Endothelial cell (in vitro differentiated cells): ENCODE results near the gene CXorf58. TPM values are rescaled to one million over a fixed set of nuclear protein-coding genes. Genes with fewer than 3 reads are reported as not detected.
"Not testable (repeated sequence)": the region's sequence is repeated elsewhere in the genome, so short reads cannot be mapped to it uniquely, and the experiment has no call there.

Experiments used
- DNase-seq: peaks from one replicate; pipeline ENCODE4 v3.0.0; 2021; ENCODE audit warnings: low spot score
- H3K27ac Mint-ChIP-seq: one replicate; pipeline ENCODE4 v1.8.0; 2021; ENCODE audit warnings: mixed read lengths, inconsistent platforms; ENCODE audit not compliant: unreplicated experiment
- H3K27me3 Mint-ChIP-seq: one replicate; pipeline ENCODE4 v1.8.0; 2021; ENCODE audit warnings: mild to moderate bottlenecking, moderate library complexity, mixed read lengths, inconsistent platforms; ENCODE audit not compliant: unreplicated experiment
- H3K36me3 Mint-ChIP-seq: one replicate; pipeline ENCODE4 v1.8.0; 2021; ENCODE audit warnings: mild to moderate bottlenecking, low read depth, mixed read lengths, inconsistent platforms; ENCODE audit not compliant: unreplicated experiment
- H3K4me1 Mint-ChIP-seq: one replicate; pipeline ENCODE4 v1.8.0; 2021; ENCODE audit warnings: mild to moderate bottlenecking, mixed read lengths, inconsistent platforms; ENCODE audit not compliant: unreplicated experiment
- H3K4me3 Mint-ChIP-seq: one replicate; pipeline ENCODE4 v1.8.0; 2021; ENCODE audit warnings: mild to moderate bottlenecking, mixed read lengths, inconsistent platforms; ENCODE audit not compliant: unreplicated experiment
- H3K9me3 Mint-ChIP-seq: one replicate; pipeline ENCODE4 v1.8.0; 2021; ENCODE audit warnings: mixed read lengths, inconsistent platforms; ENCODE audit not compliant: unreplicated experiment
- CTCF ChIP-seq: fragments of 200-600 bp; sonication (generic); IDR thresholded peaks from one replicate; pipeline ENCODE4 v1.5.0; 2021; ENCODE audit warnings: antibody characterized with exemption; ENCODE audit not compliant: unreplicated experiment
- total RNA-seq: library from RNA; stranded (reverse); fragmentation: NEBNext Ultra II Directional; extraction: Animal tissue kit (Norgen Biotek cat#: 25700); gene quantifications from one replicate; pipeline ENCODE4 v1.2.1, GENCODE V29; 2021; ENCODE audit not compliant: unreplicated experiment

The CXorf58 gene
- total RNA-seq, 1 donor from 2014 or later: not detected

GRCh38 chrX:23952984-23953907 is 45.4 kb downstream of the CXorf58 start:
- Mint-ChIP-seq H3K36me3 (no peaks in the 10 kb centered on the region), H3K4me1 (no peaks in the 10 kb centered on the region), H3K27ac (peak overlapping the region; percentile 21), H3K4me3 (no peak overlapping the region), H3K9me3 (no peaks in the 10 kb centered on the region), H3K27me3 (no peaks in the 10 kb centered on the region)
- DNase-seq: peak; percentile 3
- no peak for TF ChIP-seq CTCF

- H3K4me3 Mint-ChIP-seq: no peak overlapping the region
- TF ChIP-seq CTCF: no peak
- no peak overlapping the region for H3K27ac Mint-ChIP-seq
- DNase-seq: no peak
- H3K4me1 Mint-ChIP-seq: no peaks in the 10 kb centered on the region
- no peaks in the 10 kb centered on the region for H3K9me3 Mint-ChIP-seq
- no peaks in the 10 kb centered on the region for H3K27me3 Mint-ChIP-seq
- H3K36me3 Mint-ChIP-seq: no peaks in the 10 kb centered on the region
These were observed 46.1 kb downstream of the CXorf58 start for GRCh38 chrX:23953908-23954269.

GRCh38 chrX:23954396-23954795 is 46.6 kb downstream of the CXorf58 start:
- TF ChIP-seq CTCF: no peak
- no peak for DNase-seq
- Mint-ChIP-seq H3K27ac (no peak overlapping the region), H3K27me3 (no peaks in the 10 kb centered on the region), H3K36me3 (no peaks in the 10 kb centered on the region), H3K9me3 (no peaks in the 10 kb centered on the region), H3K4me1 (no peaks in the 10 kb centered on the region), H3K4me3 (no peak overlapping the region)

GRCh38 chrX:23959781-23960180 is 52.0 kb downstream of the CXorf58 start:
- H3K4me3 Mint-ChIP-seq: no peak overlapping the region
- no peaks in the 10 kb centered on the region for H3K36me3 Mint-ChIP-seq
- no peaks in the 10 kb centered on the region for H3K9me3 Mint-ChIP-seq
- no peaks in the 10 kb centered on the region for H3K27me3 Mint-ChIP-seq
- no peak for DNase-seq
- TF ChIP-seq CTCF: no peak
- no peaks in the 10 kb centered on the region for H3K4me1 Mint-ChIP-seq
- no peak overlapping the region for H3K27ac Mint-ChIP-seq

- H3K9me3 Mint-ChIP-seq: no peaks in the 10 kb centered on the region
- no peak for TF ChIP-seq CTCF
- no peak overlapping the region for H3K27ac Mint-ChIP-seq
- no peak for DNase-seq
- H3K4me3 Mint-ChIP-seq: no peak overlapping the region
- no peaks in the 10 kb centered on the region for H3K4me1 Mint-ChIP-seq
- H3K36me3 Mint-ChIP-seq: no peaks in the 10 kb centered on the region
- peaks cover 2% of the 10 kb centered on the region for H3K27me3 Mint-ChIP-seq
These were observed 56.4 kb downstream of the CXorf58 start for GRCh38 chrX:23964191-23964590.

GRCh38 chrX:23965630-23966029 is 57.8 kb downstream of the CXorf58 start:
- not testable (repeated sequence) for H3K27ac Mint-ChIP-seq, H3K36me3 Mint-ChIP-seq, H3K4me3 Mint-ChIP-seq, H3K27me3 Mint-ChIP-seq, H3K9me3 Mint-ChIP-seq, H3K4me1 Mint-ChIP-seq, DNase-seq
